Adrenal gland (tissue), 12 donors: Measurements from ENCODE around the gene RCOR1. TPM values are rescaled to one million over a fixed set of nuclear protein-coding genes. Genes with fewer than 3 reads are reported as not detected.

Experiments
- DNase-seq, 7 donors: peaks; one replicate each; pipeline ENCODE4 v3.0.0-alpha.2; 2019 to 2020
- H3K27ac ChIP-seq, 5 donors: fragments of 200-600 bp; sonication (generic) in 4 of 5; 1 replicate in 3 of 5; 2 replicates in 2 of 5; pipeline versions ENCODE4 v1.5.1 to v1.8.0; 2016 to 2020; ENCODE audit warnings: mild to moderate bottlenecking in 1 of 5
- H3K27me3 ChIP-seq: fragments of 200-600 bp; 2 replicates; pipeline ENCODE4 v1.8.0; 2021
- H3K36me3 ChIP-seq, 2 donors: fragments of 200-600 bp; replicated peaks in 1 of 2; 1 replicate in 1 of 2; 2 replicates in 1 of 2; pipeline versions ENCODE4 v1.5.1 to v1.8.0; 2018 to 2022
- H3K4me1 ChIP-seq, 2 donors: fragments of 200-600 bp; replicated peaks in 1 of 2; 1 replicate in 1 of 2; 2 replicates in 1 of 2; pipeline versions ENCODE4 v1.5.1 to v1.8.0; 2018 to 2021
- H3K4me3 ChIP-seq, 4 donors: fragments of 200-600 bp; sonication (generic) in 3 of 4; one replicate each; pipeline ENCODE4 v1.5.1; 2016 to 2018
- H3K9me3 ChIP-seq, 3 donors: fragments of 200-600 bp; sonication (generic) in 1 of 3; replicated peaks in 1 of 3; 1 replicate in 2 of 3; 2 replicates in 1 of 3; pipeline versions ENCODE4 v1.5.1 to v1.8.0; 2016 to 2021
- CTCF ChIP-seq, 6 experiments: fragments of 450-650 bp in 4 of 6; fragments of 200-600 bp in 2 of 6; sonication (generic) in 1 of 6; IDR thresholded peaks; 1 replicate in 5 of 6; 2 replicates in 1 of 6; pipeline versions ENCODE4 v1.5.1 to v1.8.0; 2016 to 2021; ENCODE audit warnings: antibody characterized with exemption in 6 of 6, mild to moderate bottlenecking in 2 of 6, moderate library complexity in 1 of 6
- POLR2A ChIP-seq, 2 donors: fragments of 450-650 bp; IDR thresholded peaks; one replicate each; pipeline ENCODE4 v1.6.1; 2017; ENCODE audit warnings: antibody characterized with exemption in 2 of 2, mild to moderate bottlenecking in 2 of 2, moderate library complexity in 1 of 2
- WGBS, 4 donors: extraction: QIAGEN DNeasy Blood & Tissue Kit in 2 of 4; methylation state at CpG; one replicate each; pipeline versions ENCODE4 v1.1.5 to v1.1.7; 2013 to 2017; 5-methylcytosine and 5-hydroxymethylcytosine counted together
- intact Hi-C, 2 donors: fragments of 100-400 bp; cut with DNase I; formaldehyde crosslinking; loops; one replicate each; pipeline versions ENCODE4 v1.14.1 to v1.15.0; 2022 to 2023
- polyA plus RNA-seq, 3 donors: library from polyadenylated mRNA; stranded (reverse); fragments of 200-250 nt in 2 of 3; fragments of 350-450 nt in 1 of 3; fragmentation: Illumina TruSeq in 1 of 3; extraction: RNeasy Lipid Tissue Mini Kit (QIAGEN cat#74804) in 1 of 3; gene quantifications; one replicate each; pipeline ENCODE4 v1.2.3, GENCODE V29; 2013 to 2014
- total RNA-seq, 9 donors: library from RNA; depleted of rRNA in 4 of 9; stranded (reverse); fragments of >200 nt in 4 of 9; fragments of 120-200 nt in 1 of 9; fragmentation: NEBNext Ultra II Directional in 1 of 9; extraction: Animal tissue kit (Norgen Biotek cat#: 25700) in 1 of 9; gene quantifications; one replicate each; pipeline versions ENCODE4 v1.1.0 to v1.2.4, GENCODE V29; 2013 to 2023
- donor health status: healthy with polysubstance abuse.
- donor health status: Bipolar disorder and iron deficiency.
- donor health status: DM: yes; HTN: yes; CAD: no.
- donor health status: DM: no; HTN: no; CAD: no.
- donor health status: DM: no; HTN: no; CAD: no.
- donor health status: DM: yes; HTN: yes; CAD: no.

The RCOR1 gene
- total and polyA plus RNA-seq, 12 donors, result 3.8 to 17.7 (median 11.3) TPM

DNA sequence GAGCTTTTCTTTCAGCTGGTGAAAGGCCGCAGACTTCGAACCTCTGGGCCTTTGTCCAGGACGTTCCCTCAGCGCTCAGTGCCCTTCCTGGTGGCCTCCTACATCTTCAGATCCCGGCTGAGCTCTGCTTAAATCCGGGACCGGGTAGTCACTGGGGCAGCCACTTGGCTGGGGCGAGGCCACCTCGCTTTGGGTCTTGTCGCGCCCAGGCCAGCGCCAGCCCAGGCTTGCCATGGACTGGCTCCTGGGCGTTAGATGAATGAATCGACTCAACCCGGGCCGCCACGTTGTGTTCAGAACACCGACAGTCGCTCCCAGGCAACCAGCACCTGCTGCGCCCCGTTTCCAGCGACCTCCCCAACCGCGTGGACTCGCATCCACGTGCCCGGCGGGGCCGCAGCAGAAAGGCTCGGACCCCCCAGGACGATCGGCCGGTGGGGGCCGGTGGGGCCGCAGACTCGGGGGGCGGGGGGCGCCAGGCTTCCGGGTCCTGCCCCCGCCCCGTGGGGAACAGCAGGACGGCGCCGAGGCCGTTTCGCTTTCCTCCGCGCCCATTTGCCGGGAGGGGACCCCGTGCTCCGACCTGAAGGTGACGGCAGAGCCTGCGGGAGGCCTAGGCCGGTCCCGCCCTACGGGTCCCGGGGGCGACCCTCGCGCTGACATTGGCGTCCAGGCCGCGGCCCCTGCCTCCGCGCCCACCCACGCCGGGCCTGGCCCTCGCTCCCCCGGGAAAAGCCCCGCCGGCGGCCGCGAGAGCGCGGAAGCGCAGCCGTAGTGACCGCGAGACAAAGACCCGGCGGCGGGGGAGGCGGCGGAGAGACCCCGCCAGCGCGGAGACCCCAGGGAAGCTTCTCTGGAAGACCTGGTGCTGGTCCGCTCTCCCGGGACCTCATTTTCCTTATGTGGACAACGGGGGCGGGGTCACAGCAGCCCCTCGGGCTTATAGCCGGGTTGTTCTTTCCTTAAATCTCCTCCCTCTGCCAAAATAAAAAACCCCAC lies 37.3 kb upstream of the RCOR1 start:
- WGBS, 4 donors, result 6 to 28% (median 10%) methylated on average over 19 to 94 of the region's 94 CpGs
- no peaks in the 10 kb centered on the region for H3K27me3 ChIP-seq
- H3K4me3 ChIP-seq, result peak overlapping the region in 3 of 4 donors; percentile 54 to 96 (median 82)
- DNase-seq, result peak in 6 of 7 donors; percentile 32 to 60 (median 44)
- intact Hi-C loops, result no loop called here
- H3K4me1 ChIP-seq, result peaks cover 0 to 5% of the 10 kb centered on the region in 2 donors
- TF ChIP-seq CTCF (IDR thresholded peaks at IDR 0.05), result no peak
- no peak for TF ChIP-seq POLR2A (IDR thresholded peaks at IDR 0.05)
- peak overlapping the region in 2 of 5 donors; percentile 68 to 73 for H3K27ac ChIP-seq
- no peaks in the 10 kb centered on the region for H3K9me3 ChIP-seq
- no peaks in the 10 kb centered on the region for H3K36me3 ChIP-seq

DNA sequence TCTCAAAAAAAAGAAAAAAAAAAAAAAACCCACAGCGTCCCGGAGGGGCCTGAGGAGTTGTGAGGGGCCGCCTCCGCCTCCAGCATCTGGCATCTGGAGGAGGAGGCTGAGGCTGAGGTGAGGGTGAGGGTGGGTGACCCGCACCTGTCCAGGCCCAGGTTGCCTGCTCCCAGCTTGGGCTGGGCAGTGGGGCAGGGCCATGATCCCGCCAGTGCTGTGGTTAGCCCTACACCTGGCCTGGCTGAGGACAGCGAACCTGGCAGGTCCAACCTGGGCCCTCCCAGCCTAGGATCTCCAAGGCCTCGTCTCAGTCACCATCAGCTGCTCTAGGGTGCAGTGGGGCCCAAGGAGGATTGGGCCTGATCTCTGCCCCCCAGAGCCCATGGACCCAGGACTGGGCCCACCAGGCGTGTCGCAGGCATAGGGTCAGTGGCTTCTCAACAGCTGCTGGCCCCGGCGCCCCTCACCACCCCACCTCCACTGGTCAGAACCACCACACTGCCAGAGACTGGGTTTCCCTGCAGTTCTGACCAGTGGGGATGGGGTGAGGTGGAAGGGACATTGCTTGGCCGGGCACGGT lies 36.3 kb upstream of the RCOR1 start:
- Histone ChIP-seq H3K27me3 (no peaks in the 10 kb centered on the region), H3K27ac (no peak overlapping the region), H3K4me3 (no peak overlapping the region), H3K36me3 (no peaks in the 10 kb centered on the region), H3K4me1 (peaks cover 0 to 5% of the 10 kb centered on the region in 2 donors), H3K9me3 (no peaks in the 10 kb centered on the region)
- intact Hi-C loops, result no loop called here
- DNase-seq, result no peak
- TF ChIP-seq CTCF (IDR thresholded peaks at IDR 0.05) (no peak), POLR2A (IDR thresholded peaks at IDR 0.05) (no peak)
- WGBS, 4 donors, result 91 to 98% (median 96%) methylated on average over 8 to 14 of the region's 14 CpGs

- H3K4me3 ChIP-seq, result no peak overlapping the region
- no peaks in the 10 kb centered on the region for H3K9me3 ChIP-seq
- H3K27ac ChIP-seq, result no peak overlapping the region
- H3K27me3 ChIP-seq, result no peaks in the 10 kb centered on the region
- H3K4me1 ChIP-seq, result peaks cover 0 to 5% of the 10 kb centered on the region in 2 donors
- TF ChIP-seq CTCF (IDR thresholded peaks at IDR 0.05) (no peak), POLR2A (IDR thresholded peaks at IDR 0.05) (no peak)
- WGBS, 4 donors, result 87 to 92% (median 89%) methylated on average over 3 to 12 of the region's 12 CpGs
- no peak for DNase-seq
- intact Hi-C loops, result no loop called here
- H3K36me3 ChIP-seq, result no peaks in the 10 kb centered on the region
Measured at GRCh38 chr14:102557434-102558226, 34.8 kb upstream of the RCOR1 start.

GRCh38 chr14:102558556-102558955 lies 33.9 kb upstream of the RCOR1 start:
- TF ChIP-seq POLR2A (IDR thresholded peaks at IDR 0.05) (no peak), CTCF (IDR thresholded peaks at IDR 0.05) (no peak)
- Histone ChIP-seq H3K36me3 (no peaks in the 10 kb centered on the region), H3K27ac (no peak overlapping the region), H3K27me3 (no peaks in the 10 kb centered on the region), H3K4me3 (no peak overlapping the region), H3K4me1 (peaks cover 0 to 5% of the 10 kb centered on the region in 2 donors), H3K9me3 (no peaks in the 10 kb centered on the region)
- intact Hi-C loops, result no loop called here
- WGBS, 4 donors, result 59 to 81% (median 71%) methylated on average over 3 to 4 of the region's 4 CpGs
- DNase-seq, result no peak
